Liver (tissue), 9 donors: ENCODE measurements around the gene CPED1. TPM values are rescaled to one million over a fixed set of nuclear protein-coding genes. Genes with fewer than 3 reads are reported as not detected.

Source experiments
- DNase-seq: peaks from one replicate; pipeline ENCODE4 v3.0.0-alpha.2; 2017; ENCODE audit warnings: low spot score
- H3K27ac ChIP-seq, 2 donors: one replicate each; pipeline ENCODE4 v1.7.0; 2013; ENCODE audit warnings: inconsistent platforms in 2 of 2, low read length in 2 of 2, control low read depth in 1 of 2, low read depth in 1 of 2, mild to moderate bottlenecking in 1 of 2
- H3K27me3 ChIP-seq, 4 donors: one replicate each; pipeline versions ENCODE4 v1.6.1 to v1.7.0; 2013; ENCODE audit warnings: low read length in 3 of 4, inconsistent platforms in 1 of 4, mild to moderate bottlenecking in 1 of 4, moderate library complexity in 1 of 4; ENCODE audit not compliant: control insufficient read depth in 4 of 4, insufficient read depth in 4 of 4
- H3K36me3 ChIP-seq, 4 donors: one replicate each; pipeline versions ENCODE4 v1.6.1 to v1.7.0; 2013; ENCODE audit warnings: low read length in 3 of 4, mild to moderate bottlenecking in 3 of 4, low read depth in 1 of 4, moderate library complexity in 1 of 4; ENCODE audit not compliant: control insufficient read depth in 4 of 4, insufficient read depth in 3 of 4
- H3K4me1 ChIP-seq, 4 donors: one replicate each; pipeline versions ENCODE4 v1.6.1 to v1.7.0; 2013; ENCODE audit warnings: low read length in 3 of 4, mild to moderate bottlenecking in 3 of 4, moderate library complexity in 1 of 4; ENCODE audit not compliant: control insufficient read depth in 4 of 4, insufficient read depth in 4 of 4
- H3K4me3 ChIP-seq, 3 donors: one replicate each; pipeline versions ENCODE4 v1.6.1 to v1.7.0; 2013; ENCODE audit warnings: low read length in 3 of 3, control low read depth in 1 of 3, low read depth in 1 of 3, mild to moderate bottlenecking in 1 of 3
- H3K9ac ChIP-seq, 2 donors: one replicate each; pipeline ENCODE4 v1.7.0; 2013; ENCODE audit warnings: low read length in 2 of 2, mild to moderate bottlenecking in 2 of 2, moderate library complexity in 2 of 2, control low read depth in 1 of 2, low read depth in 1 of 2
- H3K9me3 ChIP-seq, 4 donors: one replicate each; pipeline versions ENCODE4 v1.6.1 to v1.7.0; 2013; ENCODE audit warnings: low read length in 3 of 4; ENCODE audit not compliant: control insufficient read depth in 4 of 4
- ATF3 ChIP-seq: IDR thresholded peaks from 2 replicates; pipeline ENCODE4 v1.6.1; 2016; ENCODE audit warnings: antibody characterized with exemption
- CTCF ChIP-seq: fragments of 150-350 bp; IDR thresholded peaks from 2 replicates; pipeline ENCODE4 v1.5.1; 2017; ENCODE audit warnings: improper control_type of control experiment, low read depth, low read length; ENCODE audit not compliant: missing input control
- EGR1 ChIP-seq, 2 donors: IDR thresholded peaks; 2 replicates each; pipeline ENCODE4 v1.6.1; 2016 to 2018; ENCODE audit warnings: antibody characterized with exemption in 2 of 2, low read depth in 2 of 2
- FOXA1 ChIP-seq: IDR thresholded peaks from 2 replicates; pipeline ENCODE4 v1.6.1; 2016; ENCODE audit warnings: antibody characterized with exemption
- FOXA2 ChIP-seq: IDR thresholded peaks from 2 replicates; pipeline ENCODE4 v1.6.1; 2016; ENCODE audit warnings: antibody characterized with exemption
- GABPA ChIP-seq, 2 donors: IDR thresholded peaks in 1 of 2; conservative IDR thresholded peaks in 1 of 2; 2 replicates each; pipeline ENCODE4 v1.6.1; 2016; ENCODE audit warnings: antibody characterized with exemption in 2 of 2, mild to moderate bottlenecking in 1 of 2, moderate library complexity in 1 of 2
- HNF4A ChIP-seq, 2 donors: conservative IDR thresholded peaks; 2 replicates each; pipeline ENCODE4 v1.6.1; 2016; ENCODE audit warnings: antibody characterized with exemption in 2 of 2, mild to moderate bottlenecking in 2 of 2
- HNF4G ChIP-seq: IDR thresholded peaks from 2 replicates; pipeline ENCODE4 v1.6.1; 2016; ENCODE audit warnings: antibody characterized with exemption
- JUND ChIP-seq, 2 donors: IDR thresholded peaks; 2 replicates each; pipeline ENCODE4 v1.6.1; 2016; ENCODE audit warnings: antibody characterized with exemption in 2 of 2
- MAX ChIP-seq: IDR thresholded peaks from 2 replicates; pipeline ENCODE4 v1.6.1; 2016; ENCODE audit warnings: antibody characterized with exemption
- NR2F2 ChIP-seq: IDR thresholded peaks from 2 replicates; pipeline ENCODE4 v1.6.1; 2016; ENCODE audit warnings: antibody characterized with exemption
- RAD21 ChIP-seq, 2 donors: IDR thresholded peaks; 2 replicates each; pipeline ENCODE4 v1.6.1; 2016; ENCODE audit warnings: antibody characterized with exemption in 2 of 2, mild to moderate bottlenecking in 2 of 2
- REST ChIP-seq: IDR thresholded peaks from 2 replicates; pipeline ENCODE4 v1.6.1; 2016; ENCODE audit warnings: antibody characterized with exemption, mild to moderate bottlenecking
- RXRA ChIP-seq, 2 donors: IDR thresholded peaks; 2 replicates each; pipeline ENCODE4 v1.6.1; 2017 to 2018; ENCODE audit warnings: antibody characterized with exemption in 2 of 2, mild to moderate bottlenecking in 1 of 2
- SP1 ChIP-seq: IDR thresholded peaks from 2 replicates; pipeline ENCODE4 v1.6.1; 2018; ENCODE audit warnings: antibody characterized with exemption, mild to moderate bottlenecking
- TAF1 ChIP-seq: conservative IDR thresholded peaks from 2 replicates; pipeline ENCODE4 v1.6.1; 2016; ENCODE audit warnings: antibody characterized with exemption, mild to moderate bottlenecking
- YY1 ChIP-seq: IDR thresholded peaks from 2 replicates; pipeline ENCODE4 v1.6.1; 2016; ENCODE audit warnings: antibody characterized with exemption, mild to moderate bottlenecking
- ZBTB33 ChIP-seq: IDR thresholded peaks from 2 replicates; pipeline ENCODE4 v1.6.1; 2016; ENCODE audit warnings: antibody characterized with exemption
- WGBS: extraction: QIAGEN DNeasy Blood & Tissue Kit; methylation state at CpG from one replicate; pipeline ENCODE4 v1.1.7; 2013; 5-methylcytosine and 5-hydroxymethylcytosine counted together
- polyA plus RNA-seq, 2 donors: library from polyadenylated mRNA; stranded (reverse) in 1 of 2; unstranded in 1 of 2; fragments of 200-250 nt in 1 of 2; fragments of >200 nt in 1 of 2; fragmentation: Nextera tagmentation in 1 of 2; extraction: Ambion mirVana in 1 of 2; gene quantifications; one replicate each; pipeline versions ENCODE4 v1.2.1 to v1.2.3, GENCODE V29; 2013 to 2015
- total RNA-seq, 2 donors: library from RNA; depleted of rRNA; stranded (reverse); fragments of >200 nt; gene quantifications; one replicate each; pipeline ENCODE4 v1.2.3, GENCODE V29; 2014
- donor health status: healthy.
- donor health status: healthy.
- donor health status: healthy.
- donor health status: healthy.
- donor health status: healthy.

Gene CPED1
- total and polyA plus RNA-seq, 4 donors = 8.5 to 58.0 (median 14.6) TPM

- H3K36me3 ChIP-seq = no peaks in the 10 kb centered on the region
- H3K27me3 ChIP-seq = no peaks in the 10 kb centered on the region
- peaks cover 0 to 35% (median 18%) of the 10 kb centered on the region in 4 donors for H3K4me1 ChIP-seq
- H3K27ac ChIP-seq = peak overlapping the region; percentile 95 to 99
- peak overlapping the region; percentile 74 to 97 for H3K9ac ChIP-seq
- TF ChIP-seq JUND (IDR thresholded peaks at IDR 0.05) (no peak), HNF4A (conservative IDR thresholded peaks at IDR 0.05) (no peak), RXRA (IDR thresholded peaks at IDR 0.05) (no peak), ATF3 (no peak), FOXA2 (no peak), REST (no peak), SP1 (no peak), HNF4G (no peak), FOXA1 (no peak), RAD21 (IDR thresholded peaks at IDR 0.05) (no peak), YY1 (no peak), ZBTB33 (no peak), TAF1 (no peak), GABPA (IDR thresholded peaks at IDR 0.05 in 1 of 2, conservative IDR thresholded peaks at IDR 0.05 in 1 of 2) (no peak), EGR1 (IDR thresholded peaks at IDR 0.05; ENCODE audit: low read depth in 2 of 2) (no peak), MAX (no peak), CTCF (no peak), NR2F2 (no peak)
- 15% methylated on average over 1 of the region's 1 CpG for WGBS
- peak overlapping the region; percentile 44 to 79 (median 76) for H3K4me3 ChIP-seq
- DNase-seq = no peak
- H3K9me3 ChIP-seq = no peaks in the 10 kb centered on the region
These were observed 2.6 kb downstream of the CPED1 start for GRCh38 chr7:120991161-120991560.
